Tibial nerve (tissue), 3 donors: ENCODE results near the gene SEMA6B.

Experiments
- POLR2A ChIP-seq, 2 donors: fragments of 450-650 bp; IDR thresholded peaks; one replicate each; pipeline ENCODE4 v1.6.1; 2017; ENCODE audit warnings: antibody characterized with exemption in 2 of 2, mild to moderate bottlenecking in 2 of 2, moderate library complexity in 2 of 2
- TF ChIP-seq, protein P1 (sequence below), 5 experiments: fragments of 200-600 bp in 3 of 5; fragments of 450-650 bp in 2 of 5; sonication (generic) in 3 of 5; IDR thresholded peaks; one replicate each; pipeline ENCODE4 v1.5.1; 2016 to 2019; ENCODE audit warnings: antibody characterized with exemption in 5 of 5, mild to moderate bottlenecking in 3 of 5, moderate library complexity in 2 of 5

DNA sequence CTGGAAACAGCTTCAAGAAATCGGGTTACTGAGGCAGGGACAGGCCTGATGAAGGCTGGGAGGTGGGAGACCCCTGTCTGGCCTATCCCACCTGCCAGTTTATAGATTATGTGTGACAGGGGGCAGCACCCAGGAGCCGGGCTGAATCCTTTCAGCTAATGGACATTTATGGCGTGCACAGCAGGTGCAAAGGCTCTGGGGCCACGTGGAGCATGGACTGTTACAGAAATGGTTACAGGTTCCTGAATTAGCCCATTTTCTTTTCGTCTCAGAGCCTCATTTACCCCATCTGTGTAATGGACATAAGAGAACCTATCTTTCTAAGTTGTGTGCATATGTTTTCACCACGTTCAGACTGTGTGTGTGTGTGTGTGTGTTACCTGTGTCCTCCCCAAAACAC, 45.4 kb upstream of the SEMA6B start:
- no peak for TF ChIP-seq POLR2A (IDR thresholded peaks at IDR 0.05)
- TF ChIP-seq, protein P1, sequence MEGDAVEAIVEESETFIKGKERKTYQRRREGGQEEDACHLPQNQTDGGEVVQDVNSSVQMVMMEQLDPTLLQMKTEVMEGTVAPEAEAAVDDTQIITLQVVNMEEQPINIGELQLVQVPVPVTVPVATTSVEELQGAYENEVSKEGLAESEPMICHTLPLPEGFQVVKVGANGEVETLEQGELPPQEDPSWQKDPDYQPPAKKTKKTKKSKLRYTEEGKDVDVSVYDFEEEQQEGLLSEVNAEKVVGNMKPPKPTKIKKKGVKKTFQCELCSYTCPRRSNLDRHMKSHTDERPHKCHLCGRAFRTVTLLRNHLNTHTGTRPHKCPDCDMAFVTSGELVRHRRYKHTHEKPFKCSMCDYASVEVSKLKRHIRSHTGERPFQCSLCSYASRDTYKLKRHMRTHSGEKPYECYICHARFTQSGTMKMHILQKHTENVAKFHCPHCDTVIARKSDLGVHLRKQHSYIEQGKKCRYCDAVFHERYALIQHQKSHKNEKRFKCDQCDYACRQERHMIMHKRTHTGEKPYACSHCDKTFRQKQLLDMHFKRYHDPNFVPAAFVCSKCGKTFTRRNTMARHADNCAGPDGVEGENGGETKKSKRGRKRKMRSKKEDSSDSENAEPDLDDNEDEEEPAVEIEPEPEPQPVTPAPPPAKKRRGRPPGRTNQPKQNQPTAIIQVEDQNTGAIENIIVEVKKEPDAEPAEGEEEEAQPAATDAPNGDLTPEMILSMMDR (IDR thresholded peaks at IDR 0.05) = no peak
